SKM-1 (cell line): ENCODE results near the gene FN3K.
A peak's percentile ranks its signal among the peaks of the same experiment; 100 is the strongest.

Experiments
- DNase-seq: peaks from one replicate; lab custom pipeline; 2025; ENCODE audit not compliant: unreplicated experiment; lab: John Stamatoyannopoulos, UW

FN3K gene

GRCh38 chr17:82703036-82703745 lies 32.2 kb upstream of the FN3K start:
- no peak for DNase-seq

GRCh38 chr17:82703935-82704865 lies 31.2 kb upstream of the FN3K start:
- no peak for DNase-seq

GRCh38 chr17:82704886-82705285 lies 30.5 kb upstream of the FN3K start:
- no peak for DNase-seq

- DNase-seq, result no peak
These were observed 29.7 kb upstream of the FN3K start for GRCh38 chr17:82705756-82706155.

GRCh38 chr17:82709024-82709675 lies 26.3 kb upstream of the FN3K start:
- DNase-seq, result no peak

- DNase-seq, result no peak
These were observed 25.5 kb upstream of the FN3K start for GRCh38 chr17:82709676-82710498.

- DNase-seq, result no peak
These were observed 24.7 kb upstream of the FN3K start for GRCh38 chr17:82710499-82711232.

- no peak for DNase-seq
These were observed 22.2 kb upstream of the FN3K start for GRCh38 chr17:82713071-82713723.

- DNase-seq, result peak; percentile 85
These were observed 19.0 kb upstream of the FN3K start, which contains the start of gene FN3KRP for GRCh38 chr17:82716203-82717010. Gene FN3KRP (plus strand): TSS chr17:82716706. CDS start chr17:82716756, 50 bp downstream.

GRCh38 chr17:82718986-82719685 lies 16.3 kb upstream of the FN3K start:
- DNase-seq, result no peak

- no peak for DNase-seq
These were observed 15.2 kb upstream of the FN3K start for GRCh38 chr17:82720204-82720603.

GRCh38 chr17:82722341-82723013 lies 12.9 kb upstream of the FN3K start:
- no peak for DNase-seq

- no peak for DNase-seq
These were observed 12.1 kb upstream of the FN3K start for GRCh38 chr17:82723169-82723807.

GRCh38 chr17:82726427-82726826 lies 9.0 kb upstream of the FN3K start:
- DNase-seq, result no peak

- DNase-seq, result no peak
These were observed 5.7 kb upstream of the FN3K start for GRCh38 chr17:82729479-82730260.

- no peak for DNase-seq
These were observed 3.2 kb upstream of the FN3K start for GRCh38 chr17:82732118-82732743.
